ENCODE results near the gene SDF2L1. TPM values are rescaled to one million over a fixed set of nuclear protein-coding genes. Genes with fewer than 3 reads are reported as not detected.

SDF2L1 gene
- total and polyA plus RNA-seq, 9 of the 15 experiments (the other 6 are each of a cell fraction or from before 2014, with no cell fraction given) = 15.1 to 989 (median 124) TPM

- TF ChIP-seq, protein P1, sequence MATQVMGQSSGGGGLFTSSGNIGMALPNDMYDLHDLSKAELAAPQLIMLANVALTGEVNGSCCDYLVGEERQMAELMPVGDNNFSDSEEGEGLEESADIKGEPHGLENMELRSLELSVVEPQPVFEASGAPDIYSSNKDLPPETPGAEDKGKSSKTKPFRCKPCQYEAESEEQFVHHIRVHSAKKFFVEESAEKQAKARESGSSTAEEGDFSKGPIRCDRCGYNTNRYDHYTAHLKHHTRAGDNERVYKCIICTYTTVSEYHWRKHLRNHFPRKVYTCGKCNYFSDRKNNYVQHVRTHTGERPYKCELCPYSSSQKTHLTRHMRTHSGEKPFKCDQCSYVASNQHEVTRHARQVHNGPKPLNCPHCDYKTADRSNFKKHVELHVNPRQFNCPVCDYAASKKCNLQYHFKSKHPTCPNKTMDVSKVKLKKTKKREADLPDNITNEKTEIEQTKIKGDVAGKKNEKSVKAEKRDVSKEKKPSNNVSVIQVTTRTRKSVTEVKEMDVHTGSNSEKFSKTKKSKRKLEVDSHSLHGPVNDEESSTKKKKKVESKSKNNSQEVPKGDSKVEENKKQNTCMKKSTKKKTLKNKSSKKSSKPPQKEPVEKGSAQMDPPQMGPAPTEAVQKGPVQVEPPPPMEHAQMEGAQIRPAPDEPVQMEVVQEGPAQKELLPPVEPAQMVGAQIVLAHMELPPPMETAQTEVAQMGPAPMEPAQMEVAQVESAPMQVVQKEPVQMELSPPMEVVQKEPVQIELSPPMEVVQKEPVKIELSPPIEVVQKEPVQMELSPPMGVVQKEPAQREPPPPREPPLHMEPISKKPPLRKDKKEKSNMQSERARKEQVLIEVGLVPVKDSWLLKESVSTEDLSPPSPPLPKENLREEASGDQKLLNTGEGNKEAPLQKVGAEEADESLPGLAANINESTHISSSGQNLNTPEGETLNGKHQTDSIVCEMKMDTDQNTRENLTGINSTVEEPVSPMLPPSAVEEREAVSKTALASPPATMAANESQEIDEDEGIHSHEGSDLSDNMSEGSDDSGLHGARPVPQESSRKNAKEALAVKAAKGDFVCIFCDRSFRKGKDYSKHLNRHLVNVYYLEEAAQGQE (IDR thresholded peaks at IDR 0.05; ENCODE audit: borderline replicate concordance) = no peak
- TF ChIP-seq, protein P1 (CRISPR knock-in tag; IDR thresholded peaks at IDR 0.05; ENCODE audit: low read depth) = no peak
- no peak for TF ChIP-seq ZNF436 (CRISPR knock-in tag; IDR thresholded peaks at IDR 0.05)
- no peak for TF ChIP-seq ZNF316 (IDR thresholded peaks at IDR 0.05)
- no peak for TF ChIP-seq IRF2 (CRISPR knock-in tag; IDR thresholded peaks at IDR 0.05)
- no peak for TF ChIP-seq HNRNPH1 (optimal IDR thresholded peaks at IDR 0.05; ENCODE audit: low read depth, low read length)
- no peak for TF ChIP-seq CXXC5 (CRISPR knock-in tag; IDR thresholded peaks at IDR 0.05)
- TF ChIP-seq TRIM25 (IDR thresholded peaks at IDR 0.05; ENCODE audit: borderline replicate concordance) = no peak
- TF ChIP-seq JUNB (CRISPR knock-in tag; conservative IDR thresholded peaks at IDR 0.05) = no peak
- TF ChIP-seq POLR2G (IDR thresholded peaks at IDR 0.05; ENCODE audit: low read depth, low read length) = no peak
- no peak for TF ChIP-seq MXI1 (IDR thresholded peaks at IDR 0.05; ENCODE audit: low read depth, low read length)
- TF ChIP-seq CBX3 (IDR thresholded peaks at IDR 0.05; ENCODE audit: borderline replicate concordance in 1 of 2, low read length in 2 of 2) = no peak
- TF ChIP-seq CSDE1 (IDR thresholded peaks at IDR 0.05) = no peak
- no peak for TF ChIP-seq ZNF124 (CRISPR knock-in tag; IDR thresholded peaks at IDR 0.05)
- no peak for TF ChIP-seq CHCHD3 (CRISPR knock-in tag; IDR thresholded peaks at IDR 0.05)
- TF ChIP-seq USF2 (CRISPR knock-in tag; IDR thresholded peaks at IDR 0.05) = no peak
Measured at GRCh38 chr22:21615731-21616130, 26.4 kb upstream of the SDF2L1 start (continued).
